Neuronal stem cell (in vitro differentiated cells): ENCODE measurements around the gene VEGFD.

Experiments
- DNase-seq: peaks from one replicate; pipeline ENCODE4 v3.0.0-alpha.2; 2013; ENCODE audit warnings: low spot score
- H2AFZ ChIP-seq: one replicate; pipeline ENCODE4 v1.6.1; 2013; ENCODE audit warnings: mild to moderate bottlenecking, low read length, inconsistent platforms
- H2AK5ac ChIP-seq: 2 replicates; pipeline ENCODE4 v1.6.1; 2013; ENCODE audit warnings: low read depth, mild to moderate bottlenecking, inconsistent platforms, low read length, moderate library complexity, mixed read lengths
- H2BK120ac ChIP-seq: 2 replicates; pipeline ENCODE4 v1.6.1; 2013; ENCODE audit warnings: low read depth, mild to moderate bottlenecking, inconsistent platforms, low read length, moderate library complexity, mixed read lengths
- H2BK12ac ChIP-seq: one replicate; pipeline ENCODE4 v1.6.1; 2013; ENCODE audit warnings: low read length, inconsistent platforms
- H2BK15ac ChIP-seq: 2 replicates; pipeline ENCODE4 v1.6.1; 2013; ENCODE audit warnings: mild to moderate bottlenecking, low read length, inconsistent platforms, mixed read lengths
- H2BK5ac ChIP-seq: one replicate; pipeline ENCODE4 v1.6.1; 2013; ENCODE audit warnings: inconsistent platforms, mild to moderate bottlenecking, low read length, moderate library complexity
- H3K14ac ChIP-seq: one replicate; pipeline ENCODE4 v1.6.1; 2013; ENCODE audit warnings: low read length, inconsistent platforms
- H3K18ac ChIP-seq: 2 replicates; pipeline ENCODE4 v1.6.1; 2013; ENCODE audit warnings: low read length, inconsistent platforms
- H3K23ac ChIP-seq: 2 replicates; pipeline ENCODE4 v1.6.1; 2013; ENCODE audit warnings: low read depth, mild to moderate bottlenecking, mixed read lengths, low read length, inconsistent platforms; ENCODE audit not compliant: poor library complexity
- H3K27ac ChIP-seq: replicated peaks from 3 replicates; pipeline ENCODE4 v1.5.1; 2013; ENCODE audit warnings: low read length, inconsistent platforms
- H3K27me3 ChIP-seq, 3 experiments: 2 replicates each; pipeline ENCODE4 v1.6.1; 2013; ENCODE audit warnings: low read length in 3 of 3, mild to moderate bottlenecking in 2 of 3, inconsistent platforms in 1 of 3, low read depth in 1 of 3, mixed read lengths in 1 of 3, moderate library complexity in 1 of 3; ENCODE audit not compliant: control insufficient read depth in 3 of 3, insufficient read depth in 3 of 3
- H3K36me3 ChIP-seq, 2 donors: replicated peaks in 1 of 2; 2 replicates each; pipeline ENCODE4 v1.6.1; 2013; ENCODE audit warnings: low read length in 2 of 2; ENCODE audit not compliant: control insufficient read depth in 2 of 2, insufficient read depth in 2 of 2
- H3K4ac ChIP-seq: 2 replicates; pipeline ENCODE4 v1.6.1; 2013; ENCODE audit warnings: inconsistent platforms, mild to moderate bottlenecking, low read length, moderate library complexity
- H3K4me1 ChIP-seq, 2 donors: 1 replicate in 1 of 2; 2 replicates in 1 of 2; pipeline ENCODE4 v1.6.1; 2013; ENCODE audit warnings: low read length in 2 of 2, low read depth in 1 of 2; ENCODE audit not compliant: control insufficient read depth in 2 of 2, insufficient read depth in 1 of 2
- H3K4me2 ChIP-seq: one replicate; pipeline ENCODE4 v1.6.1; 2013; ENCODE audit warnings: mild to moderate bottlenecking, low read length, inconsistent platforms; ENCODE audit not compliant: insufficient read depth, poor library complexity, severe bottlenecking
- H3K4me3 ChIP-seq, 2 donors: 2 replicates each; pipeline ENCODE4 v1.5.1; 2013; ENCODE audit warnings: low read length in 2 of 2, mild to moderate bottlenecking in 2 of 2, inconsistent platforms in 1 of 2, moderate library complexity in 1 of 2
- H3K79me1 ChIP-seq: one replicate; pipeline ENCODE4 v1.6.1; 2013; ENCODE audit warnings: low read depth, mild to moderate bottlenecking, inconsistent platforms, low read length, moderate library complexity
- H3K9ac ChIP-seq: one replicate; pipeline ENCODE4 v1.6.1; 2013; ENCODE audit warnings: mild to moderate bottlenecking, low read depth, low read length, inconsistent platforms; ENCODE audit not compliant: poor library complexity
- H3K9me3 ChIP-seq, 2 donors: replicated peaks in 1 of 2; 2 replicates each; pipeline versions ENCODE3 to v1.6.1; 2013; ENCODE audit warnings: low read length in 2 of 2, mild to moderate bottlenecking in 2 of 2, inconsistent platforms in 1 of 2, low read depth in 1 of 2, mixed read lengths in 1 of 2, moderate library complexity in 1 of 2; ENCODE audit not compliant: control insufficient read depth in 2 of 2, insufficient read depth in 1 of 2
- H4K8ac ChIP-seq: one replicate; pipeline ENCODE4 v1.6.1; 2013; ENCODE audit warnings: low read depth, mild to moderate bottlenecking, inconsistent platforms, low read length, moderate library complexity
- H4K91ac ChIP-seq: one replicate; pipeline ENCODE4 v1.6.1; 2013; ENCODE audit warnings: low read length, low read depth, mild to moderate bottlenecking, inconsistent platforms; ENCODE audit not compliant: poor library complexity
- WGBS, 2 donors: extraction: QIAGEN DNeasy Blood & Tissue Kit; methylation state at CpG; one replicate each; pipeline ENCODE4 v1.1.7; 2013; ENCODE audit warnings: missing lambda C conversion rate in 2 of 2, mixed read lengths in 1 of 2; ENCODE audit not compliant: insufficient read length in 2 of 2, insufficient replicate concordance in 1 of 2; ENCODE audit errors: extremely low coverage in 2 of 2; 5-methylcytosine and 5-hydroxymethylcytosine counted together

VEGFD gene

DNA sequence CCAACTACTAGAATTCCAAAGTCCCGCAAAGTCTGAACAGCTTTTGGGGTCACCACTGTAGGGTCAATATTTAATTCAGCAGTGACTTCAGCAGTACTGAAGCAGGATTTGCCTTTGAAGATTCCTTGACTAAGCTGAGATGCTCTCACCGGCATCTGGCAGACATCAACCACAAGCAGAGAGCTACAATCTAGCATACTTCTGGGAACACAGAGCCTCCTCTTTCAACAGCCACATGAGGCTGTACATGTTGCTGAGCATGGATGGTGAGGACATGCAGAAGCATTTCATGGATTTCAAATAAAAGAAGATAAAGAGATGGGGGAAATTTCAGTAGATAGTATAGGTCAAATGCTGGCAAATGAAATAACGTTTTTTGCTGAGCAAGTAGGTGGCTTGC lies 62.1 kb downstream of the VEGFD start:
- DNase-seq: no peak
- Histone ChIP-seq H3K9ac (no peak overlapping the region), H3K14ac (no peak overlapping the region), H3K27ac (no peak overlapping the region), H3K4me2 (no peak overlapping the region), H4K91ac (no peak overlapping the region), H3K4ac (no peak overlapping the region), H3K23ac (no peak overlapping the region), H3K79me1 (no peaks in the 10 kb centered on the region), H3K4me1 (no peaks in the 10 kb centered on the region), H3K36me3 (peaks cover 3 to 61% of the 10 kb centered on the region in 2 donors), H2BK120ac (no peak overlapping the region), H3K4me3 (no peak overlapping the region), H2BK12ac (no peak overlapping the region), H3K18ac (no peak overlapping the region), H3K9me3 (no peaks in the 10 kb centered on the region), H3K27me3 (peaks cover 0 to 23% (median 0%) of the 10 kb centered on the region in 3 experiments), H2AK5ac (no peak overlapping the region), H2BK5ac (no peak overlapping the region), H2BK15ac (no peak overlapping the region), H4K8ac (no peak overlapping the region), H2AFZ (no peak overlapping the region)
- no CpG with 5 or more reads among the region's 3 CpGs for WGBS, 2 donors

DNA sequence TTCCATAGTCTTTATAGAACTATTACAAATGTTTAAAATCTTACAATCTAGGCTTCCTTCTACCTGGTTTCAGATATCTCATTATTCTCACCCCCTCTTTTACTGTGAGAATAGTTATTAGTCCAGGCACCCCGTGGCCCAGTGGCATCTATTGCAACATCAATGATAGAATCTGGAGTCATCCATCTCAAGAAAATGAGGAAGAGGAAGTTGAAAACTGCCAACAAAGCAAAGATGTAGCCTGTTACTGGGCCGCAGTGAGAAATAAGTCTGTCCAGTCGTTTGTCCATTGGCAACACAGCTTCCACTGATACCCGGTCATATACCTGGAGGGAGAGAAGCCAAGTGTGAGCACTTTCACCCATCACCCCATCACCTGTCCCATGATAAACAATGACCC lies 62.8 kb downstream of the VEGFD start:
- H4K8ac ChIP-seq: no peak overlapping the region
- H3K9ac ChIP-seq: no peak overlapping the region
- peaks cover 0 to 21% (median 0%) of the 10 kb centered on the region in 3 experiments for H3K27me3 ChIP-seq
- H2BK5ac ChIP-seq: no peak overlapping the region
- H3K23ac ChIP-seq: no peak overlapping the region
- DNase-seq: no peak
- H3K36me3 ChIP-seq: peaks cover 3 to 60% of the 10 kb centered on the region in 2 donors
- no CpG with 5 or more reads among the region's 4 CpGs for WGBS, 2 donors
- H3K27ac ChIP-seq: no peak overlapping the region
- no peak overlapping the region for H2BK120ac ChIP-seq
- no peak overlapping the region for H2AK5ac ChIP-seq
- no peak overlapping the region for H2BK12ac ChIP-seq
- no peak overlapping the region for H3K4ac ChIP-seq
- H3K4me1 ChIP-seq: no peaks in the 10 kb centered on the region
- H3K4me3 ChIP-seq: no peak overlapping the region
- no peak overlapping the region for H4K91ac ChIP-seq
- H3K9me3 ChIP-seq: no peaks in the 10 kb centered on the region
- no peak overlapping the region for H3K4me2 ChIP-seq
- no peak overlapping the region for H3K18ac ChIP-seq
- H3K14ac ChIP-seq: no peak overlapping the region
- no peak overlapping the region for H2BK15ac ChIP-seq
- no peak overlapping the region for H2AFZ ChIP-seq
- no peaks in the 10 kb centered on the region for H3K79me1 ChIP-seq

DNA sequence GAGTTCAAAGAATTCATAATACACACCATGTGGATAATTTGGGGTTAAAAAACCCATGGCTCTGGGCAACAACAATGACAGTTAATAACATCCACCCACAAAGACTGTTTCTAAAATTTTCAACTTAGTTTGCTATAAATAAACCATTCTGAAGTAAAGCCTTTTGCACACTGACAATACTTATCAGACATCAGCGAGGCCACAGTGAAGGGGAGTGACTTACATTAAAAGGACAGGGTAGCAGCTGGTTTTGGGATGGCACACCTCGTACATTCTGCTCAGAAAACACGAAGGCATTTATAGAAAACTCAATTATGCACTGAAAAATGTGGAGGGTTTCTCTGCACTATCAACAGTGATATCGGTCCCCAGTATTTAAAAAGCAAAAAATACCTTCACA lies 63.9 kb downstream of the VEGFD start:
- Histone ChIP-seq H3K9ac (no peak overlapping the region), H2BK12ac (no peak overlapping the region), H3K4ac (no peak overlapping the region), H3K4me3 (no peak overlapping the region), H2AFZ (no peak overlapping the region), H3K9me3 (no peaks in the 10 kb centered on the region), H2BK15ac (no peak overlapping the region), H3K23ac (no peak overlapping the region), H3K4me2 (no peak overlapping the region), H3K27ac (no peak overlapping the region), H3K36me3 (peaks cover 3 to 50% of the 10 kb centered on the region in 2 donors), H3K18ac (no peak overlapping the region), H3K14ac (no peak overlapping the region), H3K4me1 (no peaks in the 10 kb centered on the region), H4K8ac (no peak overlapping the region), H2BK120ac (no peak overlapping the region), H2AK5ac (no peak overlapping the region), H2BK5ac (no peak overlapping the region), H3K79me1 (no peaks in the 10 kb centered on the region), H4K91ac (no peak overlapping the region), H3K27me3 (peaks cover 0 to 13% (median 0%) of the 10 kb centered on the region in 3 experiments)
- DNase-seq: no peak
- WGBS, 2 donors: no CpG with 5 or more reads among the region's 4 CpGs

- H3K4ac ChIP-seq: no peak overlapping the region
- no peak overlapping the region for H2BK120ac ChIP-seq
- H4K8ac ChIP-seq: no peak overlapping the region
- no peak for DNase-seq
- H3K18ac ChIP-seq: no peak overlapping the region
- H2BK5ac ChIP-seq: no peak overlapping the region
- H4K91ac ChIP-seq: no peak overlapping the region
- no peak overlapping the region for H2BK12ac ChIP-seq
- WGBS, 2 donors: no CpG with 5 or more reads among the region's 4 CpGs
- H2AK5ac ChIP-seq: no peak overlapping the region
- no peaks in the 10 kb centered on the region for H3K79me1 ChIP-seq
- no peak overlapping the region for H3K14ac ChIP-seq
- no peak overlapping the region for H3K23ac ChIP-seq
- no peak overlapping the region for H2AFZ ChIP-seq
- no peaks in the 10 kb centered on the region for H3K4me1 ChIP-seq
- peaks cover 0 to 15% (median 0%) of the 10 kb centered on the region in 3 experiments for H3K27me3 ChIP-seq
- H3K4me2 ChIP-seq: no peak overlapping the region
- H3K9ac ChIP-seq: no peak overlapping the region
- no peak overlapping the region for H3K27ac ChIP-seq
- H3K4me3 ChIP-seq: no peak overlapping the region
- no peaks in the 10 kb centered on the region for H3K9me3 ChIP-seq
- H3K36me3 ChIP-seq: peaks cover 3 to 41% of the 10 kb centered on the region in 2 donors
- no peak overlapping the region for H2BK15ac ChIP-seq
Observed at GRCh38 chrX:15319075-15319474, 65.1 kb downstream of the VEGFD start.
